HG02870 (cell line): ENCODE data around the gene KDM8.

Experiments
- ATAC-seq: cut with Tn5 transposase; IDR thresholded peaks from one replicate; pipeline ENCODE4 v1.9.1; 2021; ENCODE audit warnings: mild to moderate bottlenecking, moderate library complexity; ENCODE audit not compliant: unreplicated experiment

Gene KDM8

DNA sequence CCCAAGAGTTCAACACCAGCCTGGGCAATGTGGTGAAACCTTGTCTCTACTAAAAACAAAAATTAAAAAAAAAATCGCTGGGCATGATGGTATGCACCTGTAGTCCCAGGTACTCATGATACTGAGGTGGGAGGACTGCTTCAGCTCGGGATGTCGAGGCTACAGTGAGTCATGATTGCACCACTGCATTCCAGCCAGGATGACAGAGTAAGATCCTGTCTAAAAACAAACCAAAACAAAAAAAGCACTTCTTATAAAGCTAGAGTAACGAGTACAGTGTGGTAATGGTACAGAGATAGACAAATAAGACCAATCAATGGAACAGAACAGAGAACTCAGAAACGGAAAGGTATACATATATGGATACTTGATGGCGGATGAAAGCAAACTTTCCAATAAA lies 60.8 kb downstream of the KDM8 start:
- ATAC-seq, result no peak

DNA sequence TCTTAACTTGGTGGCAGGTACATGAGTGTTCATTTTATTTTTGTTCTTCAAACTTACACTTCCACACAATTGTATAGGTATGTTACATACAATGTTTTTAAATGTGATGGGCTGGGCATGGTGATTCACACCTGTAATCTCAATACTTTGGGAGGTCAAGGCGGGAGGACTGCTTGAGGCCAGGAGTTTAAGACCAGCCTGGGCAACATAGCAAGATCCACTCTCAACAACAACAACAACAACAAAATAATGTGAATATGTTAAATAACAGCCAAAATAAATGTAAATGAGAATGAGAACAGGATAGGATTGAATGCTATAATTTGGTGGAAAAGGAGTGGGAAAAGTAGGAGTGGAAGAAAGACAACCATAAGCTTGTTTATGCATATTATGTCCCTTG lies 62.7 kb downstream of the KDM8 start:
- ATAC-seq, result no peak

DNA sequence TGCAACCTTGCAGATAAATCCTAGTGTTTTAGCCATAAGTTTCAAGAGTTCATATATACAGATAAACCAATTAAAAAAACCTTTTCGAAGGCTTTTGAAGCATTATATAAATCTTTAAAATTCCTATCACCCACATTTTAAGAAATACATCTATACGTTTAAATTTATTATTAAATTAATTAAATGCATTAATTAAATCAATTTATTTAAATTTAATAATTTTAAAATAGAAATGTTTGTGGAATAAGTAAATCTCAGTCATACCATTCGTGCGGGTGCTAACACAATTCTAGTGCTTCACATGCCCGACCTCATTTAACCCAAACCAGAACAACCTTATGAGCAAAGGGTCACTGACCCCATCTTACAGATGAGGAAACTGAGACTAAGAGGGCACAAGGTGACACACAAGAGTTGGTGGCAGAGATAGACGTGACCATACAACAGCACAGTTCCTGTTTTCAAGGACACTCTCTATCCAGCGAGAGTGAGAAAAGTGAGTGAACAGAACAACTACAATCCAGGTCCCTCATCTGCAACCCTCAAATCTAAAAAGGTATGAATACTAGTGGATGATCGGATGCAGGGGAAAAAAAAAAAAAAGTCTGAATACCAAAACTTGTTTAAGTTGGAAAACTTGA lies 63.8 kb downstream of the KDM8 start:
- no peak for ATAC-seq

DNA sequence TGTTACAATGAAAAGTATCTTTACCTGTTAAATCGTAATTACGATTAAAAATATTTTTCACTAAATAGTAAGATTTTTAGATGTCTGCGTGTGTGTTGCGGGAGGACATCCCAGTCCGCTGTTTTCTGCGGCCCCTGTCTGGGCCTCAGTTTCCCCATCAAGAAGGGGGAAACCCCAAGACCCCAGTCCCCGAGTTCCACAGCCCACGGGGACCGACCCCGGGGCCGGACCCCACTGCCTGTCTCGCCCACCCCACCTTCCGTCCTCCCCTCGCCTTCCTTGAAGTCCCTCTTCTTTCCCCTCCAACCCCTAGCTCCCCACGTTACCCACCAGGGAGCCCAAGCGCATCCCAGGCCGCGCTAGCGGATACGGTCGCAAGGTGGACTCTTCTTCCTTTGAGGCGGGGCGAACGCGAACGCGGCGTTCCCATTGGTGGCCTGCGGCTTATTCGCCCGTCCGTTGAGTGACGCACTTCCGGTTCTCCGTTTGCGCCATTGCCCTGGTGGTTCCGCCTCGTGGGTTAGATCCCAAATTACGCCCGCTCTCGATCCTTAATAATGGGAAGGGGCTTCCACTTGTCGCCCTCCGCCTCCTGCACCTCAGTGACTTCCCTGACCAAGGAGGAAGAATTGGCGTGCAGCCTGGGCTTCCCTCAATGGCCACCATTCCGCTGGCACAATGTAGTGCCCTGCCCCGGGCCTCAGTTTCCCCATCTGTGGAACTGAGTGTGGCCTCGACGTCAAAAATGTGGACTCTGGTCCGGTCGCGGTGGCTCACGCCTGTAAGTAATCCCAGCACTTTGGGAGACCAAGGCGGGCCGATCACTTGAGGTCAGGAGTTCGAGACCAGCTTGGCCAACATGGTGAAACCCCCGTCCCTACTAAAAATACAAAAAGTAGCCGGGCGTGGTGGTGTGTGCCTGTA lies 65.3 kb downstream of the KDM8 start, which contains the start of gene NSMCE1:
Gene NSMCE1 (minus strand): TSS at position 397 of the 924 bp plus-strand sequence. CDS start 11,202 bp downstream, outside the sequence.
- ATAC-seq, result peak; percentile 87

DNA sequence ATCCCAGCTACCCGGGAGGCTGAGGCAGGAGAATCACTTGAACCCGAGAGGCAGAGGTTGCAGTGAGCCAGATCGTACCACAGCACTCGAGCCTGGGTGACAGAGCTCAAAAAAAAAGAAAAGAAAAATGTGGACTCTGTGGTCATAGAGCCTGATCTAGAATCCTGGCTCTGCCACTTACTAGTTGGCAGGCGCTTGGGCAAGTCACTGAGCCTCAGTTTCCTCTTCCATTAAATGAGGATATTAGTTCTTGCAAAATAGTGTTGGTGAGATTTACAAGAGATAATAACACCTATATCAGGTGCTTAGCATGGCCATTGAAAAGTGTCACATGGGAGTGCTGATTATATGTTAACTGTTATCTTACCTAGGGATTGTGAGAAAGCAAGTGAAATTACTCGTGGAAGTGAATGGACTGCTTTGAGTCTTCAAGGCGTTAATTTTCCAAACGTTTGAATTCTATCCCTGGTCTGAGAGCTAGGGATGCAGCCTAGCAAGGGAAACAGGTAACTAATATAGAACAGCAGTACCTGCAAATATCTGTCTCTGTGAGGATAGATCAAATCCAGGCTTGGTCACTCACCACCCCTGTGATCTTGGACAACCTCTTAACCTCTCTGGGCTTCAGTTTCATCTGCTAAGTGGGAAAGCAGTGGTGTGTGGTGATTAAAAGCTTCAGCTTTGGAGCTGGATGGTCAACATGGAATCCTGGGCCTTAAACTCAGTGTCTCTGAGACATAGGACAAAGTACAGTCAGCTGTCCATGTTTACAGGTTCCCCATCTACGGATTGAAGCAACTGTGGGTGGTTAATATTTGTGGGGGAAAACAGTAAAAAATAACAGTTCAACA lies 66.2 kb downstream of the KDM8 start:
- no peak for ATAC-seq

DNA sequence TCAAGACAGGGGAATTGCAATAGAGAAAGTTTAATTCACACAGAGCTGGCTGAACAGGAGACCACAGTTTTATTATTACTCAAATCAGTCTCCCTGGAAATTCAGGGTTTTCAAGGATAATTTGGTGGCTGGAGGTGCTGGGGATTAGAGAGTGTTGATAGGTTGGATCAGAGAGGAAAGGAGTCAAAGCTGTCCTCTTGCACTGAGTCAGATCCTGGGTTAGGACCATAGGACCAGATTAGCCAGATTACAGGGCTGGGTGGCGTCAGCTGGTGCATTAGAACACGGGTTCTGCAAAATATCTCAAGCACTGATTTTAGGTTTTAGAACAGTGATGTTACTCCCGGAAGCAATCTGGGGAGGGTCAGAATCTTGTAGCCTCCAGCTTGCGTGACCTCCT lies 67.0 kb downstream of the KDM8 start:
- ATAC-seq, result no peak
